HL-60/S4 treated with retinoic acid at 250 ng/mL for 4 days and 3 days (cell line): ENCODE measurements around the gene NUP62.
"Not testable (repeated sequence)": the region's sequence is repeated elsewhere in the genome, so short reads cannot be mapped to it uniquely, and the experiment has no call there.

ENCODE experiments used
- in situ Hi-C: fragments of 300-500 bp; cut with MboI; formaldehyde crosslinking; loops from 2 replicates; pipeline ENCODE4 v1.7.0; 2022; ENCODE audit warnings: low sequenced_read_pairs

The NUP62 gene

GRCh38 chr19:49929121-49929610 is at the start of gene NUP62, which contains the start of gene ATF5:
NUP62 (minus strand) TSS chr19:49929504; CDS start chr19:49909807, 19,697 bp downstream.
ATF5 (plus strand) TSS chr19:49929205; CDS start chr19:49930851, 1,646 bp downstream.
- in situ Hi-C loops = no loop called here

GRCh38 chr19:49978324-49978723 is 49.0 kb upstream of the NUP62 start:
- in situ Hi-C loops = loop anchor here (5.0 kb wide), 1 partner anchor 41 kb away; no protein-coding TSS in a partner anchor

GRCh38 chr19:49977881-49978280 is 48.6 kb upstream of the NUP62 start:
- in situ Hi-C loops = loop anchor here (5.0 kb wide), 1 partner anchor 41 kb away; no protein-coding TSS in a partner anchor

GRCh38 chr19:49977076-49977475 is 47.8 kb upstream of the NUP62 start:
- in situ Hi-C loops = loop anchor here (5.0 kb wide), 1 partner anchor 40 kb away; no protein-coding TSS in a partner anchor

DNA sequence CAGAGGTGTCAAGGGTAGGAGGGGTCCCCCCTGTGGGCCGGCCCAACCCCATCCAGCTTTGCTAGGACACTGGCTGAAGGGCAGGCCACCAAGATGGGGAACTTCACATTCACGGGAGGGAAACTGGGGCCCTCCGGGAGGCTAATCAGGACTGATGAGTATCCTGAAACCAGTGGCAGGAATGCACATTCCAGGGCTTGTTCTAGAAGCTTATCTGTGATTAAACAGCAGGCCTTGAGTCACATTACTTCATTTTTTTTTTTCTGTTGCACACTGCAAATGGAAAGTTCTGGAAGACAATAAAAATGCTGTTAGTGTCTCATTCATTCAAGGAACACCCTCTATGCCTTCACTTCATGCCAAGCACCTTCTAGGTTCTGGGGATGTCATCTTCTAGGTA is 47.2 kb upstream of the NUP62 start:
- in situ Hi-C loops = loop anchor here (5.0 kb wide), 1 partner anchor 39 kb away; no protein-coding TSS in a partner anchor

DNA sequence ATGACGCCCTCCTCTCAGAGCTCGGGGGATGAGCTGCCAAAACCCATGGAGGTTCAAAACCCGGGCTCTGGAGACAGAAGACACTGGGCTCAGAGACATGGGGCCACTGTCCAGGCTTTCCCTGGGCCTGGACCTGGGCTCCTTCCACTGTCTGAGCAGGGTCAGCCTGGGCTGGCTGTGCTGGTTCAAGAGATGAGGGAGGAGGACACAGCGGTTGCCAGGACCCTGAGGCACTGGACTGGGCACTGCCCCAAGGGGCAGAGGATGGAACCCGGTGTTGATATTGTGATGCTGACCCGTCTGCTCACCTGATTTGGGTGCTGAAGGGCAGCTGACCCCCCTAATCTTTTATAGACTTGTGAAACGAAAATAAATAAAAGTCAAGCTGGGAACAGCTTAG is 45.7 kb upstream of the NUP62 start:
- in situ Hi-C loops = loop anchor here (5.0 kb wide), 1 partner anchor 38 kb away; no protein-coding TSS in a partner anchor

- in situ Hi-C loops = no loop called here
Observed at GRCh38 chr19:49973987-49974386, 44.7 kb upstream of the NUP62 start.

DNA sequence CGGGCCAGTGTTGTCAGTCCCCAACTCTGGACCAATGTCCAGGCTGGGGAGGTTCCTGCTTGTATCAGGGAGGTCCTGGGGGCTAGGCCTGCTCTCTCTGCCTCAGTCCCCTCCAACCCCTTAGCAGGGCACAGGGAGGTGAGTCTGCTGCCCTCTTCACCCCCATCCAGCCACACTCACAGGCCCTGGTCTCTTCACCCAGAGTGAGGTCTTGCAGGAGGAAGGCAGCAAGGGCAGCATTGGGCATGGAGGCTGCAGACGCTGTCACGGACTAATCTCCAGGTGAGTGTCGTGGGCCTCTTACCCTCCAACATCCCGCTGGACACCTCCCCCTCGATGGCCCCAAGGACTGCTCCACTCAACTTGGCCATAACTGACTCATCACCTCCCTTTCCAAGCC is 43.5 kb upstream of the NUP62 start:
- in situ Hi-C loops = no loop called here

DNA sequence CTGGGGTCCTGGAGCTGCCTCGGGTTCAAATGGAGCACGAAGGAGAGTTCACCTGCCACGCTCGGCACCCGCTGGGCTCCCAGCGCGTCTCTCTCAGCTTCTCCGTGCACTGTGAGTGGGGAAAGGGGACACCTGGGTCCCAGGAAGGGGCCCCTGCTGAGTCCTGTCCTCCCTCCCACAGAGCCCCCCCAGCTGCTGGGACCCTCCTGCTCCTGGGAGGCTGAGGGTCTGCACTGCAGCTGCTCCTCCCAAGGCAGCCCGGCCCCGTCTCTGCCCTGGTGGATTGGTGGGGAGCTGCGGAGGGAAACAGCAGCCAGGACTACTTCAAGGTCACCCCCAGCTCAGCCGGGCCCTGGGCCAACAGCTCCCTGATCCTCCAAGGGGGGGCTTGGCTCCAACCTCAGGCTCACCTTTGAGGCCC is 42.7 kb upstream of the NUP62 start:
- in situ Hi-C loops = no loop called here

DNA sequence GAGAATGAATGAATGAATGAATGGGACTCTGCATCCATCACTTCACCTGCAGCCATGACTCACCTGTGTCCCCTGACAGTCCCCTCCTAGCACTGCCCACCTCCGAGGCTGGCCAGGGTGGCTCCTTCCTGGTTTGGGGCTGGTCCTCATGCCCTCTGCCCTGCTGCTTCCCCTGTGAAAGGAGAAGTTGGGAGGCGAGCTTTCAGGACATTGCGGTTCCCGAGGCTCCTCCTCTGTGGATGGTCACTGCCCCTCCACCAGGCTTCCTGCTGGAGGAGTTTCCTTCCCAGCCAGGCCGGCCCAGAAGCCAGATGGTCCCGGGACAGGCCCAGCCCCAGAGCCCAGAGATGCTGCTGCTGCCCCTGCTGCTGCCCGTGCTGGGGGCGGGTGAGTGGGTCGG is 40.1 kb upstream of the NUP62 start:
- in situ Hi-C loops = not testable (repeated sequence)

- in situ Hi-C loops = no loop called here
Observed at GRCh38 chr19:49968279-49968922, 39.1 kb upstream of the NUP62 start.

- in situ Hi-C loops = not testable (repeated sequence)
Observed at GRCh38 chr19:49960980-49961379, 31.7 kb upstream of the NUP62 start, which contains the start of gene SIGLEC11. SIGLEC11 (minus strand) TSS chr19:49961172; CDS start chr19:49961081, 91 bp downstream.

DNA sequence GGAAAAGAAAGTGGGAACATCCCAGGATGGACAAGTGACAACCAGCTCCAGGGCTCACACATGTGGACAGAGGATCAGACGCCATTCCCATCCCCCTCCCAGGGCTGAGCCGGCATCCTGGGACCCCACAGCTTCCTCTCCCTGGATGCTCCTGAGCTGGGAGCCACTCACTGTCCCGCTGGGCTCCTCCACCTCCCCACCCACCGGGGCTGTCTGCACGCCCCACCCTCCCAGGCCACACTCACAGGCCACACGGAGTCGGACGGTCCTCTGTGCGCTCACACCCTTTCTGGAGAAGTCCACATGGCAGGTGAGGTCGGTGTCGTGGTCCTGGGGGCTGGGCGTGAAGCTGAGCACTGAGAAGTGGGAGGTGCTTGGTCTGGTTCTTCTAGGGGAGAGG is 30.6 kb upstream of the NUP62 start:
- in situ Hi-C loops = not testable (repeated sequence)

DNA sequence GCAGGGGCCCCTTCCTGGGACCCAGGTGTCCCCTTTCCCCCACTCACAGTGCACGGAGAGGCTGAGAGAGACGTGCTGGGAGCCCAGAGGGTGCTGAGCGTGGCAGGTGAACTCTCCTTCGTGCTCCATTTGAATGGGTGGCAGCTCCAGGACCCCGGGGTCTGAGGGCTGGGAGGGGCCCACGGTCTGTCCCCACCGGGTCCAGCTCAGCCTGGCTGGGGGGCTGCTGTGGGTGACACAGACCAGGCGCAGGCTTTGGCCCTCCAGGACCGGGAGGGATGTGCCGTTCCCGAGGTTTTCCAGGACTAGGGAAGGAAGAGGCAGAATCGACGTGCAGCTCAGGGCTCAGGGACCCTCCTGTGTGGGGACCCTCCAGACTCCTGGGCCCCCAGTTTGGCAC is 29.3 kb upstream of the NUP62 start:
- in situ Hi-C loops = not testable (repeated sequence)

GRCh38 chr19:49958144-49958543 is 28.8 kb upstream of the NUP62 start:
- in situ Hi-C loops = not testable (repeated sequence)

DNA sequence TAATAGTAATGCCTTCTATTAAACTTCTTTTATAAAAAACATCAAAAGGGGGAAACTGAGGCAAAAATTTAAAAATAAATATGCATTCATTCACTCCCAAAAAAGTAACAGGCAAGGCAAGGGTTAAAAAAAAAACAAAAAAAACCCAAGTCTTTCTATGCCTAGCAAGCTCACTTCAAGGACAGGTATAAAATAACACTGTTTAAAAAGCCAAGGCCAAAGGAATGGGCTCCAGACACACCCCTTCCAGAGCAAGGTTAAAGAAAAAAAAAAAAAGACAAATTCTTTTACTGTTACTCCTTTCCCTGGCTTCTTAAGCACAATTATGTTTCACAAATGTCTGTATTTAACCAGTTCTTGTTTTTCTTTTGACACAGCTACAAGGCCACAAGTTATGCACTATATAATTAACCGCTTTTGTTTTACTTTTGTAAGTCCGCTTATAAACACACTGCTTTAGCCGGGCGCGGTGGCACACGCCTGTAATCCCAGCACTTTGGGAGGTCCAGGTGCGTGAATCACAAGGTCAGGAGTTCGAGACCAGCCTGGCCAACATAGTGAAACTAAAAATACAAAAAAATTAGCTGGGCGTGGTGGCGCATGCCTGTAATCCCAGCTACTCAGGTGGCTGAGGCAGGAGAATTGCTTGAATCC is 28.1 kb upstream of the NUP62 start:
- in situ Hi-C loops = no loop called here

DNA sequence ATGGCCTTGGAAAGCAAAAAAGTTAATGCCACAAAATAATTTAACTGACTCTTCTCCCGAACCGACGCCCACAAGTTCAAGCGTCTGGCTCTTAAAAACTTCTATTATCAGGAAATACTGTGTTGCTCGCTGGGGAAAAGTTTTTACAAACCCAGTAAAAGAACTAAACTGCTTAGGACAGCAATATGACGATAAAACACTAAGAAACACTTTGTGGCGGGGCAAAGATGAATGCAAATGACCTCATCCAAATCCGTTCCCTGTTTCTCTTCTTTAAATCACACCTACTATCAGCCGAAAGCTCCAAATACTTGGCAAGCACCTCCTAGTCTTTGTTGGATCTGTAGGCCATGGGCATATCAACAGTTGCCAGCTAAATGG is 26.8 kb upstream of the NUP62 start:
- in situ Hi-C loops = no loop called here

DNA sequence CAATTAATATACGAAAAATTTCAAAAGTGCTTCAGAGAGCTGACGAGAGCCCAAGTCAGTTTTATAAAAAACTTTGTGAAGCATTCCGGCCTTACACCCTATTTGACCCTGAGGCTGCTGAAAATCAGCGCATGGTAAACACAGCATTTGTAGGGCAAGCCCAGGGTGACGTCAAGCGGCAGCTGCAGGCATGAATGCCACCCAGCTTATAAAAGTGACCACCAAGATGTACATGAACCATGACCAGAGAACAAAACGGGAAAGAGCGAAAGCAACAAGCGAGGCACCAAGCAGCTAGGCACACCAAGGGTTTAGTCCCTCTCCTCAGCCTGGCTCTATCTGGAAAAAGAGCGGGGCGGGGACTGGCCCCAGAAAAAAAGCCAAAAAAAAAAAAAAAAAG is 25.6 kb upstream of the NUP62 start:
- in situ Hi-C loops = no loop called here

GRCh38 chr19:49954092-49954829 is 25.0 kb upstream of the NUP62 start:
- in situ Hi-C loops = no loop called here

- in situ Hi-C loops = no loop called here
Observed at GRCh38 chr19:49953416-49953815, 24.1 kb upstream of the NUP62 start.

GRCh38 chr19:49952906-49953305 is 23.6 kb upstream of the NUP62 start:
- in situ Hi-C loops = no loop called here
